CD8-positive, alpha-beta memory T cell (primary cell): Measurements from ENCODE around the gene C1QA. TPM values are rescaled to one million over a fixed set of nuclear protein-coding genes. Genes with fewer than 3 reads are reported as not detected.

Experiments used
- CTCF ChIA-PET: fragments of 350-600 bp; sonication (Branson Sonifier 250); formaldehyde crosslinking; loops from one replicate; lab custom pipeline; 2021; ENCODE audit warnings: antibody characterized with exemption; lab: Charles Lee
- POLR2A ChIA-PET: fragments of 350-600 bp; sonication (Branson Sonifier 250); formaldehyde crosslinking; loops from one replicate; lab custom pipeline; 2021; ENCODE audit warnings: antibody characterized with exemption; lab: Charles Lee
- DNase-seq, 5 donors: peaks; one replicate each; pipeline versions ENCODE4 v3.0.0 to v3.0.0-alpha.2; 2020 to 2022; ENCODE audit warnings: mixed read lengths in 1 of 5
- H3K27ac ChIP-seq: one replicate; pipeline ENCODE4 v1.7.0; 2013; ENCODE audit warnings: low read depth, mild to moderate bottlenecking, low read length, moderate library complexity
- H3K27me3 ChIP-seq: 2 replicates; pipeline ENCODE4 v1.7.0; 2013; ENCODE audit warnings: low read length, mild to moderate bottlenecking; ENCODE audit not compliant: insufficient read depth, poor library complexity, severe bottlenecking
- H3K36me3 ChIP-seq: 2 replicates; pipeline ENCODE4 v1.7.0; 2013; ENCODE audit warnings: mild to moderate bottlenecking, low read length, moderate library complexity; ENCODE audit not compliant: insufficient read depth
- H3K4me1 ChIP-seq: 2 replicates; pipeline ENCODE4 v1.7.0; 2013; ENCODE audit warnings: mild to moderate bottlenecking, low read length, moderate library complexity; ENCODE audit not compliant: insufficient read depth
- H3K4me3 ChIP-seq: 2 replicates; pipeline ENCODE4 v1.7.0; 2013; ENCODE audit warnings: mild to moderate bottlenecking, low read length
- H3K9me3 ChIP-seq: 2 replicates; pipeline ENCODE4 v1.7.0; 2013; ENCODE audit warnings: mild to moderate bottlenecking, low read length
- H3K27ac Mint-ChIP-seq, 8 donors: one replicate each; pipeline ENCODE4 v1.8.0; 2020 to 2021; ENCODE audit warnings: mixed read lengths in 8 of 8, mild to moderate bottlenecking in 6 of 8, inconsistent platforms in 3 of 8, moderate library complexity in 3 of 8
- H3K27me3 Mint-ChIP-seq, 2 donors: one replicate each; pipeline ENCODE4 v1.8.0; 2020 to 2021; ENCODE audit warnings: mixed read lengths in 2 of 2, mild to moderate bottlenecking in 1 of 2, moderate library complexity in 1 of 2
- H3K36me3 Mint-ChIP-seq, 3 donors: one replicate each; pipeline ENCODE4 v1.8.0; 2020 to 2021; ENCODE audit warnings: mixed read lengths in 3 of 3, inconsistent platforms in 1 of 3, mild to moderate bottlenecking in 1 of 3
- H3K4me1 Mint-ChIP-seq, 3 donors: one replicate each; pipeline ENCODE4 v1.8.0; 2020 to 2021; ENCODE audit warnings: mixed read lengths in 3 of 3, inconsistent platforms in 1 of 3, mild to moderate bottlenecking in 1 of 3
- H3K4me3 Mint-ChIP-seq, 7 donors: one replicate each; pipeline ENCODE4 v1.8.0; 2020 to 2021; ENCODE audit warnings: mixed read lengths in 7 of 7, mild to moderate bottlenecking in 6 of 7, moderate library complexity in 4 of 7, inconsistent platforms in 2 of 7
- H3K9me3 Mint-ChIP-seq, 5 donors: one replicate each; pipeline ENCODE4 v1.8.0; 2020 to 2022; ENCODE audit warnings: mixed read lengths in 5 of 5, mild to moderate bottlenecking in 3 of 5, moderate library complexity in 2 of 5, inconsistent platforms in 1 of 5
- polyA plus RNA-seq: library from polyadenylated mRNA; unstranded; fragments of 300-500 nt; fragmentation: Illumina TruSeq; gene quantifications from one replicate; pipeline ENCODE4 v1.2.3, GENCODE V29; 2021
- total RNA-seq, 2 experiments: library from RNA; stranded (reverse); gene quantifications; one replicate each; pipeline ENCODE4 v1.2.3, GENCODE V29; 2021

Gene C1QA
- total and polyA plus RNA-seq, 3 experiments from 2014 or later, result 0.22 to 0.53 TPM; not detected in 1

- H3K36me3 ChIP-seq, result no peaks in the 10 kb centered on the region
- H3K9me3 ChIP-seq, result no peaks in the 10 kb centered on the region
- H3K27ac Mint-ChIP-seq, result no peak overlapping the region
- H3K4me1 Mint-ChIP-seq, result no peaks in the 10 kb centered on the region
- no peaks in the 10 kb centered on the region for H3K36me3 Mint-ChIP-seq
- H3K4me3 Mint-ChIP-seq, result no peak overlapping the region
- peaks cover 23 to 66% of the 10 kb centered on the region in 2 donors for H3K27me3 Mint-ChIP-seq
- H3K27me3 ChIP-seq, result no peaks in the 10 kb centered on the region
- no peaks in the 10 kb centered on the region for H3K9me3 Mint-ChIP-seq
- CTCF ChIA-PET, result no interaction called here
- no peak for DNase-seq
- POLR2A ChIA-PET, result no interaction called here
- no peak overlapping the region for H3K4me3 ChIP-seq
- no peaks in the 10 kb centered on the region for H3K4me1 ChIP-seq
- no peak overlapping the region for H3K27ac ChIP-seq
These were observed 9.1 kb upstream of the C1QA start for GRCh38 chr1:22627331-22627730.

GRCh38 chr1:22628698-22629444 lies 7.6 kb upstream of the C1QA start:
- H3K36me3 ChIP-seq, result no peaks in the 10 kb centered on the region
- no peak for DNase-seq
- H3K4me1 ChIP-seq, result no peaks in the 10 kb centered on the region
- H3K27ac ChIP-seq, result no peak overlapping the region
- H3K27me3 Mint-ChIP-seq, result peaks cover 23 to 59% of the 10 kb centered on the region in 2 donors
- POLR2A ChIA-PET, result no interaction called here
- no peaks in the 10 kb centered on the region for H3K4me1 Mint-ChIP-seq
- no peaks in the 10 kb centered on the region for H3K9me3 Mint-ChIP-seq
- H3K27me3 ChIP-seq, result no peaks in the 10 kb centered on the region
- H3K4me3 Mint-ChIP-seq, result no peak overlapping the region
- no peak overlapping the region for H3K27ac Mint-ChIP-seq
- CTCF ChIA-PET, result no interaction called here
- no peak overlapping the region for H3K4me3 ChIP-seq
- H3K9me3 ChIP-seq, result no peaks in the 10 kb centered on the region
- H3K36me3 Mint-ChIP-seq, result no peaks in the 10 kb centered on the region

- Histone ChIP-seq H3K9me3 (no peaks in the 10 kb centered on the region), H3K36me3 (no peaks in the 10 kb centered on the region), H3K27ac (no peak overlapping the region), H3K4me1 (no peaks in the 10 kb centered on the region), H3K27me3 (no peaks in the 10 kb centered on the region), H3K4me3 (no peak overlapping the region)
- Mint-ChIP-seq H3K27me3 (peaks cover 23 to 48% of the 10 kb centered on the region in 2 donors), H3K9me3 (no peaks in the 10 kb centered on the region), H3K4me3 (no peak overlapping the region), H3K4me1 (no peaks in the 10 kb centered on the region), H3K27ac (no peak overlapping the region), H3K36me3 (no peaks in the 10 kb centered on the region)
- ChIA-PET POLR2A (no interaction called here), CTCF (no interaction called here)
- DNase-seq, result no peak
These were observed 6.5 kb upstream of the C1QA start for GRCh38 chr1:22629886-22630285.

GRCh38 chr1:22633697-22634463 lies 2.5 kb upstream of the C1QA start:
- DNase-seq, result no peak
- no peaks in the 10 kb centered on the region for H3K4me1 ChIP-seq
- no peak overlapping the region for H3K27ac Mint-ChIP-seq
- H3K9me3 Mint-ChIP-seq, result no peaks in the 10 kb centered on the region
- H3K4me3 Mint-ChIP-seq, result peak overlapping the region in 2 of 7 donors; percentile 13 to 25
- H3K27me3 ChIP-seq, result no peaks in the 10 kb centered on the region
- H3K27me3 Mint-ChIP-seq, result peaks cover 17 to 32% of the 10 kb centered on the region in 2 donors
- H3K9me3 ChIP-seq, result no peaks in the 10 kb centered on the region
- no peak overlapping the region for H3K4me3 ChIP-seq
- POLR2A ChIA-PET, result no interaction called here
- H3K36me3 ChIP-seq, result no peaks in the 10 kb centered on the region
- H3K36me3 Mint-ChIP-seq, result no peaks in the 10 kb centered on the region
- no peaks in the 10 kb centered on the region for H3K4me1 Mint-ChIP-seq
- H3K27ac ChIP-seq, result no peak overlapping the region
- CTCF ChIA-PET, result no interaction called here

- ChIA-PET POLR2A (no interaction called here), CTCF (no interaction called here)
- no peak for DNase-seq
- Histone ChIP-seq H3K9me3 (no peaks in the 10 kb centered on the region), H3K4me3 (no peak overlapping the region), H3K27ac (no peak overlapping the region), H3K36me3 (no peaks in the 10 kb centered on the region), H3K4me1 (no peaks in the 10 kb centered on the region), H3K27me3 (no peaks in the 10 kb centered on the region)
- Mint-ChIP-seq H3K27me3 (peaks cover 8 to 26% of the 10 kb centered on the region in 2 donors), H3K27ac (no peak overlapping the region), H3K4me1 (no peaks in the 10 kb centered on the region), H3K36me3 (no peaks in the 10 kb centered on the region), H3K4me3 (no peak overlapping the region), H3K9me3 (no peaks in the 10 kb centered on the region)
These were observed 992 bp upstream of the C1QA start for GRCh38 chr1:22635436-22635835.

GRCh38 chr1:22636927-22637326 lies 499 bp downstream of the C1QA start:
- no peak overlapping the region for H3K4me3 Mint-ChIP-seq
- POLR2A ChIA-PET, result no interaction called here
- Histone ChIP-seq H3K4me1 (no peaks in the 10 kb centered on the region), H3K27ac (no peak overlapping the region), H3K4me3 (no peak overlapping the region), H3K27me3 (peaks cover 9% of the 10 kb centered on the region), H3K36me3 (no peaks in the 10 kb centered on the region), H3K9me3 (no peaks in the 10 kb centered on the region)
- H3K27ac Mint-ChIP-seq, result no peak overlapping the region
- H3K36me3 Mint-ChIP-seq, result no peaks in the 10 kb centered on the region
- no peak for DNase-seq
- peaks cover 7 to 30% of the 10 kb centered on the region in 2 donors for H3K27me3 Mint-ChIP-seq
- no peaks in the 10 kb centered on the region for H3K4me1 Mint-ChIP-seq
- no peaks in the 10 kb centered on the region for H3K9me3 Mint-ChIP-seq
- CTCF ChIA-PET, result no interaction called here

- Histone ChIP-seq H3K36me3 (no peaks in the 10 kb centered on the region), H3K27ac (no peak overlapping the region), H3K4me1 (no peaks in the 10 kb centered on the region), H3K27me3 (peaks cover 9% of the 10 kb centered on the region), H3K9me3 (no peaks in the 10 kb centered on the region), H3K4me3 (no peak overlapping the region)
- no peak for DNase-seq
- H3K9me3 Mint-ChIP-seq, result no peaks in the 10 kb centered on the region
- no peak overlapping the region for H3K4me3 Mint-ChIP-seq
- ChIA-PET POLR2A (no interaction called here), CTCF (no interaction called here)
- peaks cover 7 to 32% of the 10 kb centered on the region in 2 donors for H3K27me3 Mint-ChIP-seq
- H3K27ac Mint-ChIP-seq, result no peak overlapping the region
- no peaks in the 10 kb centered on the region for H3K4me1 Mint-ChIP-seq
- H3K36me3 Mint-ChIP-seq, result no peaks in the 10 kb centered on the region
These were observed 1.5 kb downstream of the C1QA start for GRCh38 chr1:22637907-22638445.

- no peaks in the 10 kb centered on the region for H3K36me3 Mint-ChIP-seq
- Histone ChIP-seq H3K4me1 (no peaks in the 10 kb centered on the region), H3K27me3 (peaks cover 9% of the 10 kb centered on the region), H3K9me3 (no peaks in the 10 kb centered on the region), H3K36me3 (no peaks in the 10 kb centered on the region), H3K4me3 (no peak overlapping the region), H3K27ac (no peak overlapping the region)
- POLR2A ChIA-PET, result no interaction called here
- no peaks in the 10 kb centered on the region for H3K9me3 Mint-ChIP-seq
- H3K27ac Mint-ChIP-seq, result no peak overlapping the region
- peaks cover 9 to 35% of the 10 kb centered on the region in 2 donors for H3K27me3 Mint-ChIP-seq
- CTCF ChIA-PET, result no interaction called here
- DNase-seq, result no peak
- no peaks in the 10 kb centered on the region for H3K4me1 Mint-ChIP-seq
- no peak overlapping the region for H3K4me3 Mint-ChIP-seq
These were observed 2.2 kb downstream of the C1QA start for GRCh38 chr1:22638476-22639234.
